ENCODE results near the gene OLA1. TPM values are rescaled to one million over a fixed set of nuclear protein-coding genes. Genes with fewer than 3 reads are reported as not detected.

The OLA1 gene
- total and polyA plus RNA-seq, 2 of the 4 experiments (the other 2 are of a cell fraction), result 54.7 to 71.2 TPM

GRCh38 chr2:174192664-174193063 is 55.7 kb downstream of the OLA1 start:
- Histone ChIP-seq H3K27ac (ENCODE audit: insufficient read depth, low read length) (no peak overlapping the region), H2BK15ac (ENCODE audit: low read depth, low read length) (no peak overlapping the region), H2AFZ (replicated peaks; ENCODE audit: low read length, poor library complexity) (no peak overlapping the region), H3K9ac (ENCODE audit: low read depth, low read length) (no peak overlapping the region), H2AK5ac (ENCODE audit: low read depth, low read length) (no peak overlapping the region), H4K8ac (ENCODE audit: low read depth in 2 of 2, low read length in 2 of 2) (no peak overlapping the region), H3K14ac (replicated peaks; ENCODE audit: low read depth, low read length) (no peak overlapping the region), H3K9me3 (ENCODE audit: control insufficient read depth, insufficient read depth, low read length) (no peaks in the 10 kb centered on the region), H3K56ac (ENCODE audit: extremely low read depth, insufficient read depth, low read length) (no peak overlapping the region), H3K4me2 (ENCODE audit: low read depth, low read length) (no peak overlapping the region), H3K4me1 (ENCODE audit: control insufficient read depth, insufficient read depth, low read length) (no peaks in the 10 kb centered on the region), H4K20me1 (ENCODE audit: insufficient read depth, low read length) (no peaks in the 10 kb centered on the region), H2BK120ac (ENCODE audit: low read depth, low read length) (no peak overlapping the region), H3K23ac (ENCODE audit: low read depth, low read length) (no peak overlapping the region), H3K4me3 (ENCODE audit: insufficient read depth, low read depth, low read length) (no peak overlapping the region), H2BK20ac (ENCODE audit: low read depth, low read length) (no peak overlapping the region), H2BK5ac (ENCODE audit: low read depth, low read length, poor library complexity, severe bottlenecking) (no peak overlapping the region), H4K5ac (ENCODE audit: low read depth, low read length) (no peak overlapping the region), H3K27me3 (ENCODE audit: control insufficient read depth, insufficient read depth, low read length) (no peaks in the 10 kb centered on the region), H3K18ac (ENCODE audit: low read depth, low read length) (no peak overlapping the region), H2AK9ac (replicated peaks; ENCODE audit: low read depth, low read length, poor library complexity) (no peak overlapping the region), H4K91ac (ENCODE audit: insufficient read depth, low read depth, low read length) (no peak overlapping the region), H3K9me1 (ENCODE audit: insufficient read depth, low read length) (no peaks in the 10 kb centered on the region), H3K4ac (ENCODE audit: low read depth, low read length) (no peak overlapping the region), H3K79me1 (ENCODE audit: low read depth in 1 of 2, low read length in 2 of 2) (peaks cover 11 to 17% of the 10 kb centered on the region in 2 experiments; a peak in 3 of 4 replicates), H3K36me3 (ENCODE audit: control insufficient read depth, insufficient read depth, low read length) (no peaks in the 10 kb centered on the region)
- no TSS peak for BruUV-seq (replicated peaks)
- ChIA-PET CTCF (no interaction called here), POLR2A (ENCODE audit: unreplicated experiment) (no interaction called here)
- in situ Hi-C loops (cut with MboI; ENCODE audit: low sequenced_read_pairs), result no loop called here
- intact Hi-C loops (cut with micrococcal nuclease), result no loop called here
- DNase-seq, result no peak
- TF ChIP-seq NFE2L2 (IDR thresholded peaks at IDR 0.05; ENCODE audit: low read depth, low read length) (no peak), BHLHE40 (IDR thresholded peaks at IDR 0.05; ENCODE audit: low read depth, low read length) (no peak), SMC3 (IDR thresholded peaks at IDR 0.05; ENCODE audit: low read depth, low read length) (no peak), USF2 (IDR thresholded peaks at IDR 0.05; ENCODE audit: low read depth, low read length) (no peak), RCOR1 (IDR thresholded peaks at IDR 0.05; ENCODE audit: insufficient replicate concordance, low read length) (no peak), FOS (IDR thresholded peaks at IDR 0.05; ENCODE audit: low read depth, low read length) (no peak), RFX5 (IDR thresholded peaks at IDR 0.05; ENCODE audit: low read depth, low read length) (no peak), MXI1 (IDR thresholded peaks at IDR 0.05; ENCODE audit: borderline replicate concordance, low read depth, low read length) (no peak), MAFK (IDR thresholded peaks at IDR 0.05; ENCODE audit: low read depth, low read length) (no peak), RAD21 (IDR thresholded peaks at IDR 0.05; ENCODE audit: low read length) (no peak), ELK1 (IDR thresholded peaks at IDR 0.05; ENCODE audit: borderline replicate concordance, low read depth, low read length) (no peak), CEBPB (IDR thresholded peaks at IDR 0.05; ENCODE audit: low read depth, low read length) (no peak), CTCF (conservative IDR thresholded peaks at IDR 0.05; ENCODE audit: low read depth, low read length) (no peak), POLR2A (IDR thresholded peaks at IDR 0.05; ENCODE audit: low read depth, low read length) (no peak), MAZ (IDR thresholded peaks at IDR 0.05; ENCODE audit: borderline replicate concordance, low read depth, low read length) (no peak), CHD1 (IDR thresholded peaks at IDR 0.05; ENCODE audit: low read depth, low read length) (no peak)
- WGBS, 2 experiments (ENCODE audit: extremely low coverage in 2 of 2, insufficient read length in 1 of 2), result no CpG with 5 or more reads among the region's 4 CpGs
- dilution Hi-C loops (cut with HindIII; ENCODE audit: low sequenced_read_pairs, unreplicated experiment), result no loop called here
- no peak for ATAC-seq (ENCODE audit: low read depth)

Data from IMR-90 (cell line).